Measurements from ENCODE around the gene SPTLC2. TPM values are rescaled to one million over a fixed set of nuclear protein-coding genes. Genes with fewer than 3 reads are reported as not detected.

The SPTLC2 gene
- total RNA-seq, 1 experiment from 2014 or later: 44.7 TPM

GRCh38 chr14:77645520-77646230 is 29.2 kb upstream of the SPTLC2 start:
- intact Hi-C loops (cut with micrococcal nuclease): no loop called here

More at GRCh38 chr14:77645520-77646230, 29.2 kb upstream of the SPTLC2 start:
- Histone ChIP-seq H3K27me3 (ENCODE audit: insufficient read depth, low read length) (no peaks in the 10 kb centered on the region), H3K9me3 (ENCODE audit: control insufficient read depth in 1 of 2, insufficient read depth in 1 of 2, low read depth in 1 of 2, low read length in 2 of 2) (no peaks in the 10 kb centered on the region), H3K27ac (ENCODE audit: low read depth, low read length) (no peak overlapping the region), H3K9me2 (ENCODE audit: insufficient read depth) (no peaks in the 10 kb centered on the region), H3K9ac (ENCODE audit: low read length) (no peak overlapping the region), H4K20me1 (ENCODE audit: insufficient read depth) (no peaks in the 10 kb centered on the region), H3K4me3 (replicated peaks in 1 of 2; ENCODE audit: low read depth in 1 of 2, low read length in 2 of 2) (no peak overlapping the region), H3K4me1 (ENCODE audit: control insufficient read depth in 1 of 2, insufficient read depth in 2 of 2, low read length in 2 of 2) (no peaks in the 10 kb centered on the region), H3K79me2 (ENCODE audit: insufficient read depth, low read length) (no peaks in the 10 kb centered on the region), H3K4me2 (ENCODE audit: low read length) (no peak overlapping the region), H2AFZ (ENCODE audit: low read depth, low read length, poor library complexity, severe bottlenecking) (no peak overlapping the region), H3K36me3 (ENCODE audit: control insufficient read depth in 1 of 2, insufficient read depth in 2 of 2, low read length in 2 of 2) (no peaks in the 10 kb centered on the region)
- no peak for ATAC-seq
- ChIA-PET RAD21 (ENCODE audit: low non-redundant PET in 1 of 2, low total read pairs in 2 of 2, uncharacterized antibody in 2 of 2, unreplicated experiment in 2 of 2) (no interaction called here), CTCF (no interaction called here), POLR2A (no interaction called here)
- DNase-seq (ENCODE audit: low read depth, low spot score): no peak
- TF ChIP-seq CEBPB (IDR thresholded peaks at IDR 0.05; ENCODE audit: low read depth): no peak
- TF ChIP-seq JUND (IDR thresholded peaks at IDR 0.05): no peak
- TF ChIP-seq POLR2A (IDR thresholded peaks at IDR 0.05; ENCODE audit: borderline replicate concordance, extremely low read depth, insufficient read depth, insufficient read length): no peak
- TF ChIP-seq TCF7L2 (IDR thresholded peaks at IDR 0.05; ENCODE audit: borderline replicate concordance, extremely low read depth, insufficient read depth, insufficient read length): no peak
- no peak for TF ChIP-seq SIN3A (IDR thresholded peaks at IDR 0.05; ENCODE audit: low read depth)
- TF ChIP-seq ZBTB33 (IDR thresholded peaks at IDR 0.05; ENCODE audit: extremely low read depth, insufficient replicate concordance, low read length): no peak
- no peak for TF ChIP-seq EGR1 (IDR thresholded peaks at IDR 0.05; ENCODE audit: low read depth)
- no TSS peak for BruUV-seq (replicated peaks)
